Measurements from ENCODE around the gene TMEM80.

TMEM80 gene

DNA sequence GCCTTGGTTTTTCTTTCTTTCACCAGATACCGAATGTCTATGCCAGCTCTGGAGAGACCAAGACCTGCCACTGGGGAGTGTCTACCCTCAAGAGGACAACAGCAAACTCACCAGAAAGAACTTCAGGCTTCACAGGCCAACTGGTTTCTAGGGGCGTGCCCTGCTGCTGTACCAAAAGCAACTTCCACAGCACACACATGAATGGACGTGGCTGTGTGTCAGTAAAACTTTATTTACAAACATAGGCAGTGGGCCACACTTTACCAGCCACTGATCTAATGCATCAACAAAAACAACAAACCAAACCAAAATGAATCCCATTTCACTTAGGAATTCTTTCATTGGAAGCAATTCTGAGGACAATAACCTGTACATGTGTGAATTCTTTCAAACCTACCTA, 17.3 kb upstream of the TMEM80 start:
- TF ChIP-seq PPARA (CRISPR knock-in tag; IDR thresholded peaks at IDR 0.05; ENCODE audit: borderline replicate concordance) (no peak), POU6F1 (CRISPR knock-in tag; IDR thresholded peaks at IDR 0.05; ENCODE audit: borderline replicate concordance, low read depth) (no peak), ZFP30 (CRISPR knock-in tag; IDR thresholded peaks at IDR 0.05) (no peak)
- TF ChIP-seq, protein P1, sequence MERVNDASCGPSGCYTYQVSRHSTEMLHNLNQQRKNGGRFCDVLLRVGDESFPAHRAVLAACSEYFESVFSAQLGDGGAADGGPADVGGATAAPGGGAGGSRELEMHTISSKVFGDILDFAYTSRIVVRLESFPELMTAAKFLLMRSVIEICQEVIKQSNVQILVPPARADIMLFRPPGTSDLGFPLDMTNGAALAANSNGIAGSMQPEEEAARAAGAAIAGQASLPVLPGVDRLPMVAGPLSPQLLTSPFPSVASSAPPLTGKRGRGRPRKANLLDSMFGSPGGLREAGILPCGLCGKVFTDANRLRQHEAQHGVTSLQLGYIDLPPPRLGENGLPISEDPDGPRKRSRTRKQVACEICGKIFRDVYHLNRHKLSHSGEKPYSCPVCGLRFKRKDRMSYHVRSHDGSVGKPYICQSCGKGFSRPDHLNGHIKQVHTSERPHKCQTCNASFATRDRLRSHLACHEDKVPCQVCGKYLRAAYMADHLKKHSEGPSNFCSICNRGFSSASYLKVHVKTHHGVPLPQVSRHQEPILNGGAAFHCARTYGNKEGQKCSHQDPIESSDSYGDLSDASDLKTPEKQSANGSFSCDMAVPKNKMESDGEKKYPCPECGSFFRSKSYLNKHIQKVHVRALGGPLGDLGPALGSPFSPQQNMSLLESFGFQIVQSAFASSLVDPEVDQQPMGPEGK (CRISPR knock-in tag; IDR thresholded peaks at IDR 0.05; ENCODE audit: borderline replicate concordance), result no peak
- ATAC-seq, result no peak

- ATAC-seq, result no peak
- TF ChIP-seq ISL1 (CRISPR knock-in tag; IDR thresholded peaks at IDR 0.05) (no peak), ZNF8 (CRISPR knock-in tag; IDR thresholded peaks at IDR 0.05) (no peak), ESRRG (CRISPR knock-in tag; IDR thresholded peaks at IDR 0.05) (no peak), ZNF70 (CRISPR knock-in tag; IDR thresholded peaks at IDR 0.05) (no peak), RARB (CRISPR knock-in tag; IDR thresholded peaks at IDR 0.05) (no peak), BACH2 (CRISPR knock-in tag; IDR thresholded peaks at IDR 0.05; ENCODE audit: borderline replicate concordance) (no peak), ZNF565 (CRISPR knock-in tag; conservative IDR thresholded peaks at IDR 0.05; ENCODE audit: low read depth) (no peak), ZC3H10 (CRISPR knock-in tag; IDR thresholded peaks at IDR 0.05) (no peak), POU6F1 (CRISPR knock-in tag; IDR thresholded peaks at IDR 0.05; ENCODE audit: borderline replicate concordance, low read depth) (no peak), ZFP30 (CRISPR knock-in tag; IDR thresholded peaks at IDR 0.05) (no peak), TSHZ2 (CRISPR knock-in tag; IDR thresholded peaks at IDR 0.05) (no peak), SNAI2 (CRISPR knock-in tag; IDR thresholded peaks at IDR 0.05) (no peak), TCF4 (CRISPR knock-in tag; IDR thresholded peaks at IDR 0.05; ENCODE audit: borderline replicate concordance) (no peak), TOX (CRISPR knock-in tag; IDR thresholded peaks at IDR 0.05; ENCODE audit: borderline replicate concordance) (no peak), ZFP3 (CRISPR knock-in tag; IDR thresholded peaks at IDR 0.05) (no peak), GLIS3 (CRISPR knock-in tag; IDR thresholded peaks at IDR 0.05) (no peak), CSDC2 (CRISPR knock-in tag; IDR thresholded peaks at IDR 0.05) (no peak), PPARA (CRISPR knock-in tag; IDR thresholded peaks at IDR 0.05; ENCODE audit: borderline replicate concordance) (no peak)
- TF ChIP-seq, protein P1 (CRISPR knock-in tag; IDR thresholded peaks at IDR 0.05; ENCODE audit: borderline replicate concordance), result no peak
Measured at GRCh38 chr11:679271-680207, 16.1 kb upstream of the TMEM80 start.

DNA sequence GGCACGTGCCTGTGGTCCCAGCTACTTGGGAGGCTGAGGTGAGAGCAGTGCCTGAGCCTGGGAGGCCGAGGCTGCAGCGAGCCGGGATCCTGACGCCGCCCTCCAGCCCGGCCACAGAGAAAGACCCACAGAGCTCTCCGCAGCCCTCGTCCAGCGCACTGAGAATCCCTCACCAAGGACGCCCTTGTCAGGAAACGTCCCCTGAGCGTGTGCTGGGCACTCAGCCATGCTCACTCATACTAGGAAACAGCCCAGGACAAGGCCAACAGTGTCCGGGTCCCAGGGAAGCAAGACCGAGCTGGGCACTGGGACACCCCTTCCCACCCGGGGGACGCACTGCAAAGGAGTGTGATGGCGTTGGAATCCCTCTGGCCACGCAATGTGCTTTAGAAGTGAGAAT, 15.1 kb upstream of the TMEM80 start:
- ATAC-seq, result no peak
- TF ChIP-seq OSR1 (CRISPR knock-in tag; IDR thresholded peaks at IDR 0.05), result no peak
- TF ChIP-seq TCF4 (CRISPR knock-in tag; IDR thresholded peaks at IDR 0.05; ENCODE audit: borderline replicate concordance), result no peak
- TF ChIP-seq TSHZ2 (CRISPR knock-in tag; IDR thresholded peaks at IDR 0.05), result no peak
- no peak for TF ChIP-seq ZNF8 (CRISPR knock-in tag; IDR thresholded peaks at IDR 0.05)
- no peak for TF ChIP-seq TOX (CRISPR knock-in tag; IDR thresholded peaks at IDR 0.05; ENCODE audit: borderline replicate concordance)
- no peak for TF ChIP-seq ZC3H10 (CRISPR knock-in tag; IDR thresholded peaks at IDR 0.05)
- no peak for TF ChIP-seq CSDC2 (CRISPR knock-in tag; IDR thresholded peaks at IDR 0.05)
- no peak for TF ChIP-seq ESRRG (CRISPR knock-in tag; IDR thresholded peaks at IDR 0.05)
- no peak for TF ChIP-seq PPARA (CRISPR knock-in tag; IDR thresholded peaks at IDR 0.05; ENCODE audit: borderline replicate concordance)
- TF ChIP-seq ZNF70 (CRISPR knock-in tag; IDR thresholded peaks at IDR 0.05), result no peak
- no peak for TF ChIP-seq CREB5 (CRISPR knock-in tag; IDR thresholded peaks at IDR 0.05; ENCODE audit: low read depth)
- no peak for TF ChIP-seq ARNTL (CRISPR knock-in tag; IDR thresholded peaks at IDR 0.05; ENCODE audit: borderline replicate concordance, low read depth)
